Activated CD4-positive, alpha-beta memory T cell treated with anti-CD3 and anti-CD28 coated beads for 36 hours (primary cell): ENCODE results near the gene PRODH2. TPM values are rescaled to one million over a fixed set of nuclear protein-coding genes. Genes with fewer than 3 reads are reported as not detected.

Experiments used
- CTCF ChIA-PET: fragments of 350-600 bp; sonication (Branson Sonifier 250); formaldehyde crosslinking; loops from one replicate; lab custom pipeline; 2021; ENCODE audit warnings: antibody characterized with exemption, inconsistent platforms; lab: Charles Lee
- POLR2A ChIA-PET: fragments of 350-600 bp; sonication (Branson Sonifier 250); formaldehyde crosslinking; loops from one replicate; lab custom pipeline; 2021; ENCODE audit warnings: antibody characterized with exemption; lab: Charles Lee
- DNase-seq: peaks from one replicate; pipeline ENCODE4 v3.0.0-alpha.2; 2020
- H3K27ac Mint-ChIP-seq: one replicate; pipeline ENCODE4 v1.8.0; 2021; ENCODE audit warnings: mixed read lengths
- H3K27me3 Mint-ChIP-seq: one replicate; pipeline ENCODE4 v1.8.0; 2021; ENCODE audit warnings: mixed read lengths
- H3K36me3 Mint-ChIP-seq: one replicate; pipeline ENCODE4 v1.8.0; 2021; ENCODE audit warnings: mixed read lengths
- H3K4me1 Mint-ChIP-seq: one replicate; pipeline ENCODE4 v1.8.0; 2021; ENCODE audit warnings: low read depth, mixed read lengths
- H3K4me3 Mint-ChIP-seq: one replicate; pipeline ENCODE4 v1.8.0; 2021; ENCODE audit warnings: mild to moderate bottlenecking, mixed read lengths
- H3K9me3 Mint-ChIP-seq: one replicate; pipeline ENCODE4 v1.8.0; 2021; ENCODE audit warnings: mixed read lengths
- intact Hi-C: fragments of 100-400 bp; cut with micrococcal nuclease; formaldehyde crosslinking; loops from one replicate; pipeline ENCODE4 v1.15.1; 2023
- total RNA-seq, 2 experiments: library from RNA; stranded (reverse); gene quantifications; one replicate each; pipeline ENCODE4 v1.2.3, GENCODE V29; 2021

Gene PRODH2
- total RNA-seq, 2 experiments from 2014 or later: not detected

- no peak overlapping the region for H3K27ac Mint-ChIP-seq
These were observed 45.2 kb downstream of the PRODH2 start for GRCh38 chr19:35767288-35768081.

GRCh38 chr19:35766571-35767104 is 46.0 kb downstream of the PRODH2 start:
- POLR2A ChIA-PET: no interaction called here
- Mint-ChIP-seq H3K4me1 (no peaks in the 10 kb centered on the region), H3K36me3 (peaks cover 16% of the 10 kb centered on the region), H3K27ac (no peak overlapping the region), H3K27me3 (no peaks in the 10 kb centered on the region), H3K9me3 (no peaks in the 10 kb centered on the region), H3K4me3 (no peak overlapping the region)
- DNase-seq: no peak
- intact Hi-C loops: no loop called here
- CTCF ChIA-PET: no interaction called here

More at GRCh38 chr19:35767288-35768081, 45.2 kb downstream of the PRODH2 start:
- CTCF ChIA-PET: no interaction called here
- H3K9me3 Mint-ChIP-seq: no peaks in the 10 kb centered on the region
- H3K27me3 Mint-ChIP-seq: no peaks in the 10 kb centered on the region
- H3K4me3 Mint-ChIP-seq: no peak overlapping the region
- peaks cover 11% of the 10 kb centered on the region for H3K36me3 Mint-ChIP-seq
- H3K4me1 Mint-ChIP-seq: no peaks in the 10 kb centered on the region
- POLR2A ChIA-PET: no interaction called here
- intact Hi-C loops: no loop called here
- no peak for DNase-seq

GRCh38 chr19:35764432-35765315 is 48.0 kb downstream of the PRODH2 start:
- no peak for DNase-seq
- Mint-ChIP-seq H3K36me3 (peaks cover 24% of the 10 kb centered on the region), H3K27me3 (no peaks in the 10 kb centered on the region), H3K4me3 (no peak overlapping the region), H3K4me1 (peaks cover 3% of the 10 kb centered on the region), H3K27ac (no peak overlapping the region), H3K9me3 (no peaks in the 10 kb centered on the region)
- ChIA-PET POLR2A (interaction anchor here (0.7 kb wide), 1 partner anchor 84 kb away, joined by 3 read pairs; no protein-coding TSS in a partner anchor), CTCF (interaction anchor here (0.6 kb wide), 1 partner anchor 320 kb away, joined by 3 read pairs; no protein-coding TSS in a partner anchor)
- intact Hi-C loops: no loop called here

- POLR2A ChIA-PET: no interaction called here
- H3K27ac Mint-ChIP-seq: no peak overlapping the region
- no peak for DNase-seq
- H3K9me3 Mint-ChIP-seq: no peaks in the 10 kb centered on the region
- H3K4me1 Mint-ChIP-seq: peaks cover 27% of the 10 kb centered on the region
- H3K36me3 Mint-ChIP-seq: peaks cover 22% of the 10 kb centered on the region
- no peak overlapping the region for H3K4me3 Mint-ChIP-seq
- CTCF ChIA-PET: no interaction called here
- intact Hi-C loops: no loop called here
- H3K27me3 Mint-ChIP-seq: no peaks in the 10 kb centered on the region
These were observed 51.8 kb downstream of the PRODH2 start for GRCh38 chr19:35760711-35761349.

- no peak for DNase-seq
- no peaks in the 10 kb centered on the region for H3K27me3 Mint-ChIP-seq
- POLR2A ChIA-PET: no interaction called here
- CTCF ChIA-PET: no interaction called here
- peaks cover 27% of the 10 kb centered on the region for H3K4me1 Mint-ChIP-seq
- peak overlapping the region; percentile 36 for H3K4me3 Mint-ChIP-seq
- intact Hi-C loops: no loop called here
- H3K27ac Mint-ChIP-seq: no peak overlapping the region
- H3K36me3 Mint-ChIP-seq: peaks cover 24% of the 10 kb centered on the region
- H3K9me3 Mint-ChIP-seq: no peaks in the 10 kb centered on the region
These were observed 52.9 kb downstream of the PRODH2 start for GRCh38 chr19:35759697-35760096.

- Mint-ChIP-seq H3K27me3 (no peaks in the 10 kb centered on the region), H3K4me3 (peak within 1 kb of the TSS; percentile 88), H3K9me3 (no peaks in the 10 kb centered on the region), H3K27ac (peak within 1 kb of the TSS; percentile 91), H3K4me1 (peaks cover 27% of the 10 kb centered on the region), H3K36me3 (peaks cover 26% of the 10 kb centered on the region)
- DNase-seq: peak; percentile 99
- ChIA-PET CTCF (interaction anchor here (0.6 to 1.0 kb wide), 3 partner anchors 10 to 173 kb away, joined by 3 to 4 read pairs (median 4); partner anchors contain the start of genes IGFLR1 and LIN37), POLR2A (interaction anchor here (1.4 to 1.5 kb wide), 2 partner anchors 10 to 17 kb away, joined by 3 to 5 read pairs; partner anchors contain the start of gene LIN37)
- intact Hi-C loops: loop anchor here (1.0 kb wide), 5 partner anchors 10 to 64 kb away; partner anchors contain the start of genes ARHGAP33 and LIN37
These were observed 54.7 kb downstream of the PRODH2 start, which contains the start of gene PROSER3 for GRCh38 chr19:35757749-35758608. TSS of gene PROSER3 (plus strand) at chr19:35758176. CDS start at chr19:35758216, 40 bp downstream.

GRCh38 chr19:35757231-35757748 is 55.4 kb downstream of the PRODH2 start:
- H3K27ac Mint-ChIP-seq: peak overlapping the region; percentile 91
- H3K9me3 Mint-ChIP-seq: no peaks in the 10 kb centered on the region
- peaks cover 27% of the 10 kb centered on the region for H3K4me1 Mint-ChIP-seq
- peak overlapping the region; percentile 88 for H3K4me3 Mint-ChIP-seq
- CTCF ChIA-PET: interaction anchor here (0.6 to 1.0 kb wide), 3 partner anchors 9 to 174 kb away, joined by 3 to 4 read pairs (median 4); partner anchors contain the start of genes IGFLR1 and LIN37
- POLR2A ChIA-PET: interaction anchor here (1.4 to 1.5 kb wide), 2 partner anchors 9 to 16 kb away, joined by 3 to 5 read pairs; partner anchors contain the start of gene LIN37
- intact Hi-C loops: loop anchor here (1.0 kb wide), 2 partner anchors 44 to 63 kb away; no protein-coding TSS in a partner anchor
- no peaks in the 10 kb centered on the region for H3K27me3 Mint-ChIP-seq
- peaks cover 26% of the 10 kb centered on the region for H3K36me3 Mint-ChIP-seq
- DNase-seq: peak; percentile 57

GRCh38 chr19:35756377-35757230 is 56.0 kb downstream of the PRODH2 start, which contains the start of gene HSPB6:
TSS of gene HSPB6 (minus strand) at chr19:35757029. CDS start at chr19:35757008, 21 bp downstream.
- Mint-ChIP-seq H3K9me3 (no peaks in the 10 kb centered on the region), H3K4me1 (peaks cover 27% of the 10 kb centered on the region), H3K27me3 (no peaks in the 10 kb centered on the region), H3K4me3 (peak within 1 kb of the TSS; percentile 88), H3K27ac (peak within 1 kb of the TSS; percentile 91), H3K36me3 (peaks cover 21% of the 10 kb centered on the region)
- ChIA-PET CTCF (interaction anchor here (0.6 to 1.0 kb wide), 5 partner anchors 8 to 174 kb away, joined by 3 to 4 read pairs (median 3); partner anchors contain the start of genes IGFLR1 and LIN37), POLR2A (interaction anchor here (1.4 to 1.5 kb wide), 2 partner anchors 8 to 16 kb away, joined by 3 to 5 read pairs; partner anchors contain the start of gene LIN37)
- DNase-seq: no peak
- intact Hi-C loops: loop anchor here (1.0 kb wide), 2 partner anchors 43 to 62 kb away; no protein-coding TSS in a partner anchor

- Mint-ChIP-seq H3K36me3 (peaks cover 20% of the 10 kb centered on the region), H3K9me3 (no peaks in the 10 kb centered on the region), H3K4me3 (peak overlapping the region; percentile 26), H3K27me3 (no peaks in the 10 kb centered on the region), H3K4me1 (peaks cover 27% of the 10 kb centered on the region), H3K27ac (no peak overlapping the region)
- intact Hi-C loops: no loop called here
- POLR2A ChIA-PET: no interaction called here
- DNase-seq: peak; percentile 68
- CTCF ChIA-PET: interaction anchor here (1.0 kb wide), 2 partner anchors 11 to 62 kb away, joined by 3 read pairs; no protein-coding TSS in a partner anchor
These were observed 56.9 kb downstream of the PRODH2 start for GRCh38 chr19:35755550-35756376.
